Measurements from ENCODE around the gene RAB3A.

The RAB3A gene

GRCh38 chr19:18203863-18204393 is at the start of gene RAB3A:
RAB3A (minus strand) TSS chr19:18204042; CDS start chr19:18202740, 1,302 bp downstream.
- peak; percentile 100 for DNase-seq (ENCODE audit: low read depth)

GRCh38 chr19:18253130-18253529 is 49.3 kb upstream of the RAB3A start:
- DNase-seq (ENCODE audit: low read depth), result no peak

- DNase-seq (ENCODE audit: low read depth), result no peak
Measured at GRCh38 chr19:18252370-18252717, 48.5 kb upstream of the RAB3A start.

- peak; percentile 39 for DNase-seq (ENCODE audit: low read depth)
Measured at GRCh38 chr19:18251587-18252369, 47.9 kb upstream of the RAB3A start.

GRCh38 chr19:18249834-18250233 is 46.0 kb upstream of the RAB3A start:
- DNase-seq (ENCODE audit: low read depth), result no peak

- no peak for DNase-seq (ENCODE audit: low read depth)
Measured at GRCh38 chr19:18245297-18245696, 41.5 kb upstream of the RAB3A start.

- DNase-seq (ENCODE audit: low read depth), result no peak
Measured at GRCh38 chr19:18239303-18239702, 35.5 kb upstream of the RAB3A start.

GRCh38 chr19:18234194-18234593 is 30.4 kb upstream of the RAB3A start:
- no peak for DNase-seq (ENCODE audit: low read depth)

GRCh38 chr19:18233224-18233825 is 29.5 kb upstream of the RAB3A start:
- DNase-seq (ENCODE audit: low read depth), result no peak

- DNase-seq (ENCODE audit: low read depth), result no peak
Measured at GRCh38 chr19:18232540-18233223, 28.8 kb upstream of the RAB3A start.

GRCh38 chr19:18231775-18232174 is 27.9 kb upstream of the RAB3A start:
- DNase-seq (ENCODE audit: low read depth), result no peak

- no peak for DNase-seq (ENCODE audit: low read depth)
Measured at GRCh38 chr19:18230941-18231734, 27.3 kb upstream of the RAB3A start.

GRCh38 chr19:18229915-18230314 is 26.1 kb upstream of the RAB3A start:
- no peak for DNase-seq (ENCODE audit: low read depth)

- no peak for DNase-seq (ENCODE audit: low read depth)
Measured at GRCh38 chr19:18229474-18229873, 25.6 kb upstream of the RAB3A start.

GRCh38 chr19:18227781-18228271 is 24.0 kb upstream of the RAB3A start:
- no peak for DNase-seq (ENCODE audit: low read depth)

GRCh38 chr19:18226956-18227780 is 23.3 kb upstream of the RAB3A start:
- DNase-seq (ENCODE audit: low read depth), result no peak

- no peak for DNase-seq (ENCODE audit: low read depth)
Measured at GRCh38 chr19:18225702-18226468, 22.0 kb upstream of the RAB3A start, which contains the start of gene PDE4C. PDE4C (minus strand) TSS chr19:18226438; CDS start chr19:18226415, 23 bp downstream.

- no peak for DNase-seq (ENCODE audit: low read depth)
Measured at GRCh38 chr19:18225355-18225701, 21.5 kb upstream of the RAB3A start.

- DNase-seq (ENCODE audit: low read depth), result peak; percentile 98
Measured at GRCh38 chr19:18224525-18225354, 20.9 kb upstream of the RAB3A start.
